Hematopoietic multipotent progenitor cell treated with erythropoietin and hydrocortisone succinate and interleukin-3 and kit ligand, for 15 days (in vitro differentiated cells): Measurements from ENCODE around the gene B3GALT5.
"Not testable (repeated sequence)": the region's sequence is repeated elsewhere in the genome, so short reads cannot be mapped to it uniquely, and the experiment has no call there.

Source experiments
- DNase-seq: peaks from one replicate; pipeline ENCODE4 v3.0.0-alpha.2; 2015; ENCODE audit warnings: low spot score

B3GALT5 gene

DNA sequence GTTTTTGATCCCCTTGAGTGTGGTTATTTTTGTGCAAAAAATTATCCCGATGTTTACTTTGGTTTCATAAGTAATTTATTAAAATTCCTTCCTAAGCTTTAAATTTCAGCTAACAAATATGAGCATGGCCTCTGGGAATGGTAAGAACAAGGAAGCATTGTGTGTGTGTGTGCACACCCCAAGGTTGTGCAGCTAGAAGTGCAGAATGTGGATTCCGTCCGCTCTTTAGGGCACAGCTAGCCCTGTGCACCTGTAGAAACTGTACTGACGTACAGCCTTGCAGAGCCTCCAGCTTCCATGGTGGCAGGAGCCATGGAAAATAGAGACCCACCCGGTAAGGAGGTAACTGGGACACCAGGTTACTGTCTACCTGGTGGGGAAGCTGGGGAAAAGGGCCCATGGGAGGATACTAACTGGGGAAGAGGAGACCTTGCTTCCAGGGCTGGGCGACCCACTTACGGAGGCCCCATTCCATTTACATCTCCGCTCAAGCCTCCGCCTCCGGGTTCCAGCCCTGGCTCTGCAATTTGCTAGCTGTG is 54.7 kb downstream of the B3GALT5 start:
- no peak for DNase-seq

DNA sequence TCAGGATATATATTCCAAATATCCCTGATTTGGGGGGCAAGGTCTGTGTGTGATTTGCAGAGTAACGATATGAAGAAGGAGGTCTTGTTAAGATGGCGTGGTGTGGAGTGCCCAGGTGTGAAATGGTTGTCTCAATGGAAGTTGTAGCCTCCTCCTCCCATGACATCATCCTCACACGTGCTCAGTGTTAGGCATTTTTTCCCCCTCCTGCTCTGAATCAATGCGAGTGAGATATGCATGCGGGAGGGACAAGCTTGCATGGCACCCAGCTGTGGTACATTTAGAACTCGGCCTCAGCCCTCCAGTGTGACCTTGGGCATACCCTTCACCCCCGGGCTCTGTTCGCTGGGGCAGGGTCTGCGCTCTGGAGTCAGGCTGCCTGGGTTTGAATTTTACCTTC is 55.6 kb downstream of the B3GALT5 start:
- DNase-seq: no peak

DNA sequence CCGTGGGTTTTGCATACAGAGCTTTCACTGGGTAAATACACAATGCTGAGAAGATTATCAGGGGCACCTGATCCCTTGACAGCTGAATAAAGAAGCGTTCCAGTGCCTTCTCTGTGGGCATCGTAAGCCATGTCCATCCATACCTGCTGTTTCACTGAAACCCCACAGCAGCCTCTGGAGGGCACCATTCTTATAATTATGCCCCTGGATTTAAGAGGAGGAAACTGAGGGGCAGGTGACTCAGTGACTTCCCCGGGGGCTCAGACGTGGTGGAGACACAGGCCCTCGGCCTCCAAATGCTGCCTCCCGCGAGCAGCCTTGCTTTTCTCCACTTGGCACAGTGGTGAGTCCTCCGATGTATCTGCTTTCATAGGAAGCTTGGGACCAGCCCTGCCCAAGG is 56.7 kb downstream of the B3GALT5 start:
- DNase-seq: no peak

DNA sequence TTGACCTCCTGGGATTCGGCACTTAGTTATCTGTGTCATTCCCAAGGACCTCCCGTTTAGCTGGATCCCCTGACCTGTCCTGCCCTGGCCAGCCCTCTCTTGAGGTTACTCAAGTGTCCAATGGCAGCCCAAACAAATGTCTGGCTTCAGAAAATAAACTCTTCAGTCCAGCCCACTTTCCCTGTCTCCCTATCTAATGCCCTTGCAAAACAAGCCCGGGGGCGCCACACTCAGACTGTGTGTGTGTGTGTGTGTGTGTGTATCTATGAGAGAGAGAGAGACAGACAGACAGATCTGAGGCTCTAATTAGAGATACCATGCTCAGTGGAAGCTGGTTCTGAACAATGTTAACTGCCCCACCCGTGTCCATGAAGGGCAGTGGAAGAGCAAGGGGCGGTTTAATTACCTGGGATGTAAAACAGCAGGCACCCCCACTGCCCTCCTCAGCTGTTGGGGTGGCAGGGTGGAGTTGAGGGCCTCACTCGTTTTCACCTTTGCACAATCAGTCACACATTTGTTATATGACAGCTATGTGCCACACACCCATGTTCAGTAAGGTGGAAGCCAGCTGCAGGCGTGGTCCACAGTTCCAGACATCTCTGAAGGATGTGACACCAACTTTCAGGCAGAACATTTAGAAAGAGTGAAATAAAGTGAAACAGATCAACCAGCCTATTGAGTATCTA is 57.4 kb downstream of the B3GALT5 start:
- DNase-seq: no peak

DNA sequence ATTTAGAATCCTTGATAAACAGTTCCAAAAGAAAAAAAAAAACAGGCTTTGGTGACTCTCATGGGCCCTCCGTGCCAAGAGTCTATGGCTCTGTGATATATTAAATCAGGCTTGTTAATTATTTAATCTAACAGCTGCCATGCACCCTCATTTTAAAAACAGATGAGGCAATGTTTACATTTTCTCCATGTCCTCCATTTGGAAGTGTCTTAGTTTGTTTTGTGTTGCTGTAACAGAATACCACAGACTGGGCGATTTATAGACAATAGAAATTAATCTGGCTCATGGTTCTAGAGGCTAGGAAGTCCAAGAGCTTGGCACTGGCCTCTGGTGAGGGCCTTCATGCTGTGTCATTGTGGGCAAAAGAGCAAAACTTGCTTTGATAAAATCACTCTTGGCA is 58.0 kb downstream of the B3GALT5 start:
- no peak for DNase-seq

DNA sequence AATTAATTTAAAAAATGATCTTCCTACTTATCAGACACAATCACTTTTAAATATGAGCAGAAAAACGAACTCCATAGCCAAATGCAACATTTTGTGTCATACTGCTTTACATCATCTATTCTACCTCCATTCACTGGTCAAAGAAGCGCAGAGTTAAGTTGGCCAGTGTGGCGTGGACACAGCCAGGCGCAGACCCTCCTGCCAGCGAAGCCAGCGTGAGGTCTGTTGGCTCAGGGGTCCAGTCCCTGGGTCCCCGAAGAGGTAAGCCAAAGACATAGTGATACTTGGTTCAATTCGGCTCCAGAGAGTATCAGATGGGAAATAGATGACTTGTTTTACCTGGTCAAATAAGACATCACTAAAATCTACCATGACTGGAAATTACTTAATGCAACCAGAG is 59.2 kb downstream of the B3GALT5 start:
- DNase-seq: no peak

DNA sequence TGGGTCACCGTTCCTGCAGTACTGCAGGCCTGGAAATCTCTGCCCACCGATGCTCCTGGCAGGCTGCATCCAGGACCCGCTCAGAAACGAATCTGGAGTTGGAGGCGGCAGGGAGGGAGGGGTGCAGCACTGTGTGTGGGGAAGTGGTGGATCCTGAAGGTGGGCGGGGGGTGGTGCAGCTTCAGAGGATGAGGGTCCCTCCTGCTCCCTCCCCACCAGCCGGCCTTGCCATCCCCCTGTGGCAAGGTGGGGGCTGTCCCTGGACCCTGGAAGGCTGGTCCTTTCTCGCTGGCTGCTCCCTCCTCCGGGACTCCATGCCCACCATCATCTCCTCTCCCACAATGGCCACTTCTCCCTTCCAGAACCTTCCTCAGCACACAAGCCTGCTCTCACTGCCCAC is 60.4 kb downstream of the B3GALT5 start:
- DNase-seq: no peak

DNA sequence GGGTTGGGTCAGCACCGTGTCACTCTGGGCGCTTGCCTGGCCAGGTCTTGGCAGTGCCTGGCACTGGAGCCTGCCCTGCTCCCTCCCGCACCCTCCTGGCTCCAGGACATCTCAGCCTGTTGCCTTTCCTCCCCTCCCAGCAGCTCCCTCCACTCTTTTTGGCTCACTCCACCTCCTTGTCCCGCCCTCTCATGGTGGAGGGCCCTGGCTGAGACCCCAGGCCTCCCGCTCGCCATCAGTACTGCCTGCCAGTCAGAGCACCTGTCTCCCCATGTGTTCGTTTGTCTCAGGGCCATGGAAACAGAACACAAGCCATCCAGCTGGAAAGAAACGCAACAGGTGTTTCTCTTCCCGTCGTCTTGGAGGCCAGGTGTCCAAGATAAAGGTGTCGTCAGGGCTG is 61.0 kb downstream of the B3GALT5 start:
- no peak for DNase-seq

DNA sequence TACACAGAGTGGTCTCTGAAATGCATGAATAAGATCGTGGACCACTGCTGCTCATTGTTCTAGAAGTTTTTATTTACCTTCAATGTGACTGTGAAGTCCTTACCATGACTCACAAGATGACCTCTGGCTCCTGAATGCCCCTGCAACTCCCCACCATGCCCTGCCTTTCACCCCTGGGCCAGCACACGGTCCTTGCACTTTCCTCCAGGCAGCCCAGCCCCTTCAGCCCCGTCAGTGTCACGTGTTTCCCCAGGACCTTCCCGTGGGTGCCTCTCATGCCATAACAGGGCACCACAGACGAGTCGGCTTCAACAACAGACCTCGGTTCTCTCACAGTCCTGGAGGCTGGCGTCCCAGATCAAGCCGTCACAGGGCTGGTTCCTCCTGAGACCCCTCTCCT is 62.1 kb downstream of the B3GALT5 start:
- no peak for DNase-seq

DNA sequence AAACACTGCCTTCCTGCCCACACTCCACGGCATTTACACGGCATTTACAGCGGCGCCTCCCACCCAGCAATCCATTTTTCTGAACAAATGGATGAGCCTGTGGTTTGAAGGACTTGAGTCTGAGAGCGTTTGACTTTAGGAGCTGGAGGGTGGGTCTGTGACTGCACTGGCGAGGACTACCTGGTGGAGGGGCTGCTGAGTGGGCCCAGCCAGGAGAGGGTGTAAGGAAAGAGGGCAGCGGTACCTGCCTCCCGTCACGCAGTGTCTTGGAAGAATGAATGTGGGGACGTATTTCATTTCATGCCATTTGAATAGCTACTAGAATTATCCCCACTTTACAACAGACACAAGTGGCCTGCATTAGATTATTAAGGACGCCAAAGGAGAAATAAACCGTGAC is 62.9 kb downstream of the B3GALT5 start:
- DNase-seq: no peak

DNA sequence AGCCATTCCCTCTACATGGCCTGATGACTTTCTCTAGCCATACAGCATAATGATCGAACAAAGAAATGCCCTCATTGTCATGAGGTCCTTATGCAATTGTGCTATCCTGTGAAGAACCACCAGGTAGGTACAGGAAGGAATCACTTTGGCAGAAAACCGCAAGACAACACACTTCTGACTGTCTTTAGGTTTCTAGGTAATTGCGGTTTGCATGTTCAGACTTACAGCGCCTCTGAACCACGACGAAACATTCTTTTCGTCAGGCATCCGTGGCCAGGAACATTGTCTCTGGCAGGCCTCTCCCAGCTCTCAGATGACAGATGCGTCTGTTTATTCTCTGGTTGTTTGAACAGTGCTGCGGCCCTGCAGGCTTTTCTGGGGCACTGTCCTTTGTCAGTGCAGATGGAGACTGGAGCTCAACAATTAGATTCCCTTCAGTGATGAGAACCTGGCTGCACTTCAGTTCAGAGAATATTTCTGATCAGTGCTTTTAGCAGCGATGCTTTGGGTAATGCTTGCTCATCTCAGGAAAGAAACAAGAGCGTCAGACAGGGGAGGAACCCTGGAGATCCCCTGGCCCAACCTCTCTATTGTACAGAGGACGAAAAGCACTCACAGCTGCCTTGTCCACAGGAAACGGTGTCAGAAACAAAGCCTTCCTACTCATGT is 63.4 kb downstream of the B3GALT5 start:
- DNase-seq: no peak

DNA sequence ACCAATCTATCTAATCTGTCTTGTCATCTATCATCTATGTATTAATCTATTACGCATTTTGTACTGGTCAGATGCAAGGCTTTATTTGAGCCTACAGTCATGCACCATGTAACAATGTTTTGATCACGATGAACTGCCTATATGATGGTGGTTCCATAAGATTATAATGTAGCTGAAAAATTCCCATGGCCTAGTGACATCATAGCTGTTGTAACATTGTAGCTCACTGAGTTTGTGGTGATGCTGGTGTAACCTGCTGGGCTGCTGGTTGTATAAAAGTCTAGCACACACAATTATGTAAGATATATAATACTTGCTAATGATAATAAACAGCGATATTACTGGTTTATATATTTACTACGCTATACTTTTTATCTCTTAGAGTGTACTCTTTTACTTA is 67.5 kb downstream of the B3GALT5 start:
- DNase-seq: no peak

DNA sequence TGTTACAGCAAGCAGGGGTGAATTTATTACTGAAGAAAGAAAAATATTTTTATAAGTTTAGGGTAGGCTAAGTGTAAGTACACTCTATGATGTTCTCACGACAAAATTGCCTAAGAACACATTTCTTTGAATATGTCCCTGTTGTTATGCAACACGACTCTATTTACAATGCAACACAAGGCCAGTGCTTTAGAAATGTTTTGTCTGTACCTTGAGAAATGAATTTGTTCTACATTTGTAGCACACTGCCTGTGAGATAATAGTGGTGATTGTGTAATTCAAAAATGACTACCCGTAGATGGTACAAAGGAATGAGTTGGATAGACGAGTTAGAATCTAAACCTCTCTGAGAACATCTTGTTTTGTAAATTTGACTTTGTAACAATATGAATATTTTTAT is 68.5 kb downstream of the B3GALT5 start:
- DNase-seq: no peak

DNA sequence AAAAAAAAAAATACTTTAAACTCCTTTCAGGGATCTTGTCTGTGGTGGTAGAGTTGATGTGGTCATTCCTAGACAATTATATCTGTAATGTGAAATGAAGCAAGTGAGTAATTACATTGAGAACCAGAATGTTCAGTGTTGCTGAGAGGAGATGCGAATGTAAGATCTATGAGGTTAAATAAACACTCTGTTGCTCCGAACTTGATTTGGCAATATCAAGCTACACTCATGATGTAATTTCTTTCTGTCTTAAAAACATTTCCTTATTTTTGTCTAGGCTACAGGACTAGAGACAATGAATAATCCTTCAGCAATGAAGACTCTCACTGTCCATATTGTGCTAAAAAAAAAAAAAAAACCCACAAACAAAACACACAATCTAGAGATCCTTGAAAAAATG is 69.1 kb downstream of the B3GALT5 start:
- no peak for DNase-seq

DNA sequence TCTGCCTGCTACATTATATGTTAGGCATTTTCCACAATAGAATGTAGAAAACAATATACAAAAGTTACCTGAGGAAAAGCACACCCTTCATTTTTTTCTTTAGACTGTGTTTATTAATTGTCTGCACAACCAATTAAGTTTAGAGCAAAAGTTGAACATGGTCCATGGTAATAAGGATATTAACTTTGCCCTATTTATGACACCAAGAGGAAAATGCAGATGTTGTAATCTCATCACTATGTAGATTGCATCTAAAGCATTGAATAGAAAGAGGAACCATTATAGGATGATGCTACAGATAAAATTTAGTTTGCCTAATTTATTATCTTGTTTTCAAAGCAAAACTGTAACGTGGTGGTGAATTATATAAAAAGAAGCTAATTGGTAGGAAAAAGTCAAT is 72.5 kb downstream of the B3GALT5 start:
- DNase-seq: no peak

DNA sequence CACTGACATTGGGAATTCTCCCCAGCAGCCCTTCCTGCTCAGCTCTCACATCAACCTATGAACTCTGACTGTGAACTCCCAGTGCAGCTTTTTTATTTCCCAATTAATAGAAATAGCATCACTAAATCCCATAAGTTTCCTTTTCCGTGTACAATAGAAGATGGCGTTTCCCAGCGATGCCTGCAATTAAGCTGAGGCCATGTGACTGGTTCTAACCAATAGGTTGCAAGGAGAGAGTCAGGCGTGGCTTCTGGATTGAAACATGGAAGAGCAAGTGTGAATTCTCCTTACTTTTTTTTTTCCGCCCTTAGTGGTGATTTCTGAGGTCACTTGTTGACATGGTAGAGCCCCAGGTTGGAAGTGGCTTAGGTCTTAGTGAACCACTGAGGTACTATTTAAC is 73.3 kb downstream of the B3GALT5 start:
- DNase-seq: no peak

DNA sequence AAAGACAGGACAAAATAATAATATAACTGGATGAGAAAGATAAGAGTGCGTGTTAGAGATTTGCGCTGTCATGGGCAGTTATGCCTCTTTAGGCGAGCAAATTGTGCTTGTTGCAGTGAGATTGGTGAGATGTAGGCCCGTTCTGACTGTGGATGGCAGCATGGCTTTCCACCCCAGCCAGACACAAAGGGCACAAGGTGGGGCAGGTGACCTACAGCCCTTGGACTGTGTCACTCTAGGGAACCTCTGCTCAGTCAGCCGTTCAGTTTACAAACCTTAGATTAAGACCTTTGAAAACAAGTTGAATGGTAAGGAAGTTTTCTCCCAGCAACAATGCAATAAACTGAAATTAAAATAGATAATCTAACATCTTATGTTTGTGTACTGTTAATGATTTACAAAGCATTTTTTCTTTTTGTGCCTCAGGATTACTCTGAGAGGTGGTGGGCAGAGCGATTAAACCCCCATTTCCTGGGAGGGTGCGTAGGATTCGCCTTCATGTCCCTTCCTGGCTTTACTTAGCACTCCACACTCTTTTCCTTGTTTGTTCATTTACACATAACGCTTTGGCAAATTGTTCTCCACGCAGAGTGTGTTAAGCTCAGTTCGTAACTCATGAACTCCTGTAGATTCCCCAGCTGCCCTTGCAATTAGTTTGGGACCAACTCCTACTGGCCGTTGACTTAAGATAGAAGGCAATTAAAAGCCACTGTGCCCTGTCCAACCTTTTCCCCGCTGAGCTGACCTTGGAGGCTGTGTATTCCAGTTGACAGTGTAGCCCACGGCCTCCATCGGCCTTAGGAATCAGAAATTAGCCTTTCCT is 74.1 kb downstream of the B3GALT5 start:
- DNase-seq: no peak

DNA sequence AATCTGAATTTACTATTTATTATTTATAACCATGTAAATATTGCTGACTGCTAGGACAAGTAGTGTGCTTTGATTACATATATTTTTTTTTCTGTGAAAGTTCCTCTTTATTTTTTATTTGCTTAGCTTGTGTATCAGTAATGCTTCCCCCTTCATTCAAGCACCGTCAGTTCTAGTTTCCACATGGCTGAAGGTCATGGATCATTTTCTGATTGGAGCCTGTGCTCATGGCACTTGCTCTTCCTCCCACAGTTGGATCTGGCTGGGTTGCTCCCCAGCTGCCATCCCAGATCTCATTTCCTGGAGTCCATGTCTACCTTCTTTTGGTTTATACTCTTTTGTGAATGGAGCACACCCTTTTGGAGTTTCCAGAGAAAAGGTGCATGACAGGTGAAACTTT is 75.3 kb downstream of the B3GALT5 start:
- DNase-seq: no peak

DNA sequence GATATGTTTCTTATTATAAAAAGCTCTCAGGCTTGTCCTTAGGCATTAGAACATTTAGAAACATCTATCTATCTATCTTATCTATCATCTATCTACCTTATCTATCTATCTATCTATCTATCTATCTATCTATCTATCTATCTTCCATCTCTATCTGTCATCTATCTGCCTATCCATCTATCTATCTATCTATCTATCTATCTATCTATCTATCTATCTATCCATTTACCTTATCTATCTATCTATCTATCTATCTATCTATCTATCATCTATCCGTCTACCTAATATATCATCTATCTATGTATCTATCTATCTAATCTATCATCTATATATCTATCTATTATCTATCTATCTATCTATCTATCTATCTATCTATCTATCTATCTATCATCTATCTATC is 77.1 kb downstream of the B3GALT5 start:
- DNase-seq: not testable (repeated sequence)

DNA sequence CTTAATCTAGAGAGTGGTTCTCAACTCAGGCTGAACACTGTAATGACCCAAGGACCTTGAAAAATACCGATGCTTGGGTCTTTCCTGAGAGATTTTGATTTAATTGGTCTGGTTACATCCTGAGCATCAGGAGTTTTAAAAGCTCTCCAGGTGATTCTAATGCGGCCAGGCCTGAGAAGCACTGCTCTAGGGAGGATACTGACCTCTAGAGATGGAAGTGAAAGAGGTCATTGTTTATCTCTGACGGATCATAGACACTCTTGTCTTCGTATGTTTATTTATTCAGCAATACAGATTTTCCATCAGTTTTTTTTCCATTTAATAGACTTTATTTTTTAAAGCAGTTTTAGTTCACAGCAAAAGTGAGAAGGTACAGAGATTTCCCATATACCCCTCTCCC is 77.7 kb downstream of the B3GALT5 start:
- DNase-seq: no peak

DNA sequence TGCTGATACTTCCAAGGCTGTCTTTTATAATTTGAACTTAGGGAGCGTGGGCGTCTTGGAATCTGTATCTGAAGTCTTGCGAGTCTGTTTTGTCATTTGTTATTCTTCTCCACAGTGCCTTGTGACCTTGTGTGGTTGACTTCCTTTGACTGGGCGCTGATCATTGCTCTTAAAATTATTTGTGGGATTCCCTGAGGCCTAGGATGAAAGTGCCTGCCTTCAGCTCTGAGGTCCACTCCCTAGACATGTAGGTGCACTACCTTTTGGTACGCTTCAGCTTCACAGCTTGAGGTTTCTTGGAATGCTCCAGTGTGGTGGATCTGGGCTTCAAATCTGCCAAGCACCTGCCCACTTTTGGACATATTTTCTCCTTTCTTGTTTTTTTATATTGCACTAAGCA is 82.0 kb downstream of the B3GALT5 start:
- DNase-seq: no peak

DNA sequence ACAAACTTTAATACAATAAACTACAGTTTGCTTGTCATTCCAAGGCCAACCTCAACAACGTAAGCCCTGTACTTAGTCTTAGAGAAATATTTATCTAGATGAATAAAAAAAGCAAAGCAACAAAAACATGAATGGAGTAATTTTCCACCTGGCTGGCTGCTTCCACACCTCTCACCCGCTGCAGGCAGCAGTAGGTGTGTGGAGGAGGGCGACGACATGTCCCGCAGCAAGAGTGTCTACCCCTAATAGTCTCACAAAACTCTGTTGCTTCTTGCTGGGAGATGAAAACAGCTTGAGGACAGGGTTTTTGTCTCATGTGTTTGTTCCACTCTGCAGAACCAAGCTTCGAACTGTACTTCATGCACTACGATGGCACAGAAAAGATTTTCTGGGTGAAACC is 83.5 kb downstream of the B3GALT5 start:
- DNase-seq: no peak

DNA sequence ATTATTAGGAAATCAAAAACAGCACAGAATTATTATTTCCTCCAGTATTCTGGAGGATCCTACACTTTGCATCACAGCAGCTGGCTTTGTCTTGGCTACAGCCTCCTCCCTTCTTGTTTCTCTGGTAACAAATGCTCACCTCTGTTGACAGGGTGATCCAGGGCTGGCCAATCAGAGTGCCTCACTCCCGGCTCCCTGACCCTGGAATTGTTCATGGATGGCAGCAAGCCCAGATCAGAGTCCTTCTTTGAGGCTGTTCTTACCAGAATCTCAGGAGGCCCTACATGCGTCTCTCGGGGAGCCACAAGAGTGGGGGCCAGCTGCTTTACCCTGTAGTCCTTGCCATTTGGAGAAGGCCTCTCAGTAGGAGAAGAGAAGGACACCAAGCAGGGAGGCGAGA is 83.9 kb downstream of the B3GALT5 start:
- no peak for DNase-seq
